PC-9 (cell line): ENCODE measurements around the gene TAF1L. TPM values are rescaled to one million over a fixed set of nuclear protein-coding genes. Genes with fewer than 3 reads are reported as not detected.

Experiments used
- total RNA-seq: library from RNA; stranded (reverse); gene quantifications from 2 replicates; pipeline ENCODE4 v1.2.3, GENCODE V29; 2021

TAF1L gene
- total RNA-seq, 1 experiment from 2014 or later, result 0.07 TPM

Other genes starting within 250 kb of the TAF1L start
- 3.9 and 4.2 TPM in 2 replicates for gene RIGI, start 109.5 kb downstream of the TAF1L start, total RNA-seq
- 8.0 and 8.2 TPM in 2 replicates for gene SMIM27, start 83.3 kb downstream of the TAF1L start, total RNA-seq
- 8.0 and 11.1 TPM in 2 replicates for gene TOPORS, start 83.1 kb downstream of the TAF1L start, total RNA-seq
- gene NDUFB6, start 62.5 kb downstream of the TAF1L start, total RNA-seq, result 46.9 and 49.6 TPM in 2 replicates
- gene TMEM215, start 147.9 kb upstream of the TAF1L start, total RNA-seq, result not detected in 2 replicates